NCI-H2227 (cell line): Measurements from ENCODE around the gene PIM3.
"Not testable (repeated sequence)": the region's sequence is repeated elsewhere in the genome, so short reads cannot be mapped to it uniquely, and the experiment has no call there.

Source experiments
- DNase-seq: peaks from one replicate; lab custom pipeline; 2025; ENCODE audit not compliant: unreplicated experiment; lab: John Stamatoyannopoulos, UW

PIM3 gene

DNA sequence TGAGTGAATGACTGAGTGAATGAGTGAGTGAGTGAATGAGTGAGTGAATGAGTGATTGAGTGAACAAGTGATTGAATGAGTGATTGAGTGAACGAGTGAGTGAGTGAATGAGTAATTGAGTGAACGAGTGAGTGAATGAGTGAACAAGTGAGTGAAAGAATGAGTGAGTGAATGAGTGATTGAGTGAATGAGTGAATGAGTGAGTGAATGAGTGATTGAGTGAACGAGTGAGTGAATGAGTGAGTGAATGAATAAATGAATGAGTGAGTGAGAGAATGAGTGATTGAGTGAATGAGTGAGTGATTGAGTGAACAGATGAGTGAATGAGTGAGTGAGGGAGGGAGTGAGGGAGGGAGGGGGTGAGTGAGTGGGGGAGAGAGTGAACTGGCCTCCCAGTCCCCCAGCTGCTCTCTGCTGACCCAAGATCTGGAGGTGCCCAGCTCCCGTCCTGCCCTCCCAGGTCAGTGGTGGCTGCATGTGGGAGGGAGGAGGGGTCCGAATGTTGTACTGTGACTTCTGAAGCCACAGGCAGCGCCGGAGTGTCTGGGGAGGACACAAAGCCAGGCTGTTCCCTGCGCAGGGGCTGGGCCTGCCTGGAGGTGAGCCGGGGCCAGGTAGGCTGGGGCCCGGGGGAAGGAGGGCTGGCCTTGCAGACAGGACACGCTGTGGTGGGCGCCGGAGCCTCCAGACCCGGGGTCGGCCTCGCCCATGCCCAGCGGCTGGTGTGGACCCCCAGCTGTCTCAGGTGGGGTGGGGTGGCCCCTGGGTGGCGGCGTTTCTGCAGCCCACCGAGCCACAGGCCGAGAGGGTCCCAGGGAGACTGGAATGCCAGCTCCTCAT, 17.8 kb upstream of the PIM3 start:
- DNase-seq, result no peak

DNA sequence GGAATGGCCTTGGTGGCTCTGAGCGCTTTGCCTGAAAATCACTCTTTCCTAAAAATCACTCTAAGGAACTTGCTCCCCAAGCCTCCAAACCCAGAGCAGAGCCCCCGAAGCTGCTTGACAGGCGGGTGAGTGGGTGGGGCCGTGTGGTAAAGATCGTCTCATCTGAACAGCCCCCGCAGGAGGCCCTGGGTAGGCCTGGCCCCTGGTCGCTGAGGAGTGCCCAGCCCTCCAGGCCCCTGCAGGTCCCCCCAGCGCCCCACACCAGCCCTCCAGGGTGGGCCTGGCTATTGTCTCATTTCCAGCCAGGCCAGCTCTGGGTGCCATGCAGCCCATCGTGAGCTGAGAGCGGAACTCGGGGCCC, 17.2 kb upstream of the PIM3 start:
- DNase-seq, result no peak

DNA sequence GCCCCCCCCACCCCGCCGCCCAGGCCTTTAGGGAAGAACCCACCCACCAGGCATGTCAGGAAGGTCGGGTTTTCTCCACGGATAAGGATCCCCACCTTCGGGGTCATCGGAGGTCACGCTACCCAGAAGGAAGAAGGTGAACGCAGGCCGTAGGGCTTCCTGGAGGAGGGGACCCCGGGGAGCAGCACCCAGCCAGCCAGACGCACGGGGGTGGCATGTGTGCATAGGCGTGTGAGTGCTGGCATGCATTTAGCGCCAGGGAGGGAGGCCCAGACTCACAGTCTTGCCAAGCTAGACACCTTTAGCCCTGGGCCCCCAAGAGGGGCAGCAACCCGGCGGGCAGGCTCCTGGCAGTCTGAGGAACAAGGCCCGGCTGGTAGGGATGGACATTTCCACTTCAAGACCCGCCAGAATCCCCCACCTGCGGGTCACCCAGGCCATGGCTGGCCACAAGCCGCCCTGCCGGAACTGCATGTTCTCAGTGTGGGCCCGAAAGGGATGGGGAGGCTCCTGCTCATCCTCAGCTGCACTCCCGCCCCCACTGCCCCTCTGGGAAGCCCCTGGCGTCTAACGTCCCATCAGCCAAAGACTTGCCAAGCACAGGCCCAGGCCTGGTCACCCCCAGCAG, 16.7 kb upstream of the PIM3 start:
- DNase-seq, result no peak

GRCh38 chr22:49944399-49944891, 16.1 kb upstream of the PIM3 start:
- DNase-seq, result no peak

DNA sequence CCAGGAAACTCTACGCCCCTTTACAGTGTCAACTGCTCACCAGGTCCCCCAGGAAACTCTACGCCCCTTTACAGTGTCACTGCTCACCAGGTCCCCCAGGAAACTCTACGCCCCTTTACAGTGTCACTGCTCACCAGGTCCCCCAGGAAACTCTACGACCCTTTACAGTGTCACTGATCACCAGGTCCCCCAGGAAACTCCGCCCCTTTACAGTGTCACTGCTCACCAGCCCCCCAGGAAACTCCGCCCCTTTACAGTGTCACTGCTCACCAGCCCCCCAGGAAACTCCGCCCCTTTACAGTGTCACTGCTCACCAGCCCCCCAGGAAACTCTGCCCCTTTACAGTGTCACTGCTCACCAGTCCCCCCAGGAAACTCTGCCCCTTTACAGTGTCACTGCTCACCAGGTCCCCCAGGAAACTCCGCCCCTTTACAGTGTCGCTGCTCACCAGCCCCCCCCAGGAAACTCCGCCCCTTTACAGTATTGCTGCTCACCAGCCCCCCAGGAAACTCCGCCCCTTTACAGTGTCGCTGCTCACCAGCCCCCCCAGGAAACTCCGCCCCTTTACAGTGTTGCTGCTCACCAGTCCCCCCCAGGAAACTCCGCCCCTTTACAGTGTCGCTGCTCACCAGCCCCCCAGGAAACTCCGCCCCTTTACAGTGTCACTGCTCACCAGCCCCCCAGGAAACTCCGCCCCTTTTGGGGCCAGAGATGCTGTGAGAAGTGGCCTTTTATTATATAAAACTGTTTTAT, 15.4 kb upstream of the PIM3 start:
- DNase-seq, result not testable (repeated sequence)

DNA sequence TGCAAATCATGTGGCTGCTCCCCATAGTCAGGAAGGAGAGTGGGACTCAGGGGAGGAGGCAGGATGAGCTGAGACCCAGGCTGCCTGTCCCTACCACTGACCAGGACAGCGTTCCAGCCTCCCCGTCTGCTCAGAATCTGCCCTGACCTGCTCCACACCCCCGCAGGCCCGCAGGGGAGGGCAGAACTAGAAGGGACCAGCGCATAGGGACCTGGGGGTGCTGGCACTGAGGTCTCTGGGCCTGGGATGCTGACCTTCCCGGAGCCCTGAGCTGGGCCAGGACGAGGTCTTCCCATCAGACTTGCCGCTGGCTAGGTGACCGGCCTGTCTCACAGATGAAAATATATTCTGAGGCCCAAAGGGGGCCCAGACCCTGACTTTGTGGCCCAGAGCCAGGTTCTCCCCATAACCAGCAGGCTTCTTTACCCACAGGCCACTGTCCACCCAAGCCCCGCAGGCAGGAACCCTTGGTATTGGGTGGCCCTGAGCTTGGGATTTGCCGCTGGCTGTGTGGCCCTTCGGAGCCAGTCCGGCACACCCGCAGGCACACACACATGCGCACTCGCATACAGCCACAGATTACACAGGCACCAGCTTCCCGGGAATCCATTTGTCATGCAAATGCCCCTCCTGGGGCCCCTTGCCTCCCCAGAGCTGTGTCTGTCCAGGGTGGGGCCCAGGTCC, 13.8 kb upstream of the PIM3 start:
- DNase-seq, result no peak

DNA sequence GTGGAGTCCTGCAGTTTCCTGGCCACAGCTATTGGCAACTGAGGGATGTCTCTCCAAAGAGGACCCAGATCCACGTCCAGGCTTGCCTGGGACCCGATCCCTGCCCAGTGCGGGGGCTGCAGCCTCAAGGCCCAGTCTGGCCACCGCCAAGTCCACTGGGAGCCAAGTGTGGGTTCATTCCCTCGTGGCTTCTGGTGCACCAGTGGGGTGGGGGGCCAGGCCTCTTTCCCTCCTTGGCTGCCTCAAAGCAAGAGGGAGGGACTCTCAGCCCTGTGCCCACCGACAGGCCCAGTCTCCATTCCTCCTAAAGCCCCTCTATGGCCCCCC, 13.3 kb upstream of the PIM3 start:
- no peak for DNase-seq

GRCh38 chr22:49948116-49948957, 12.2 kb upstream of the PIM3 start:
- DNase-seq, result no peak

- no peak for DNase-seq
These were observed 11.3 kb upstream of the PIM3 start for GRCh38 chr22:49948958-49949913.

- DNase-seq, result no peak
These were observed 10.7 kb upstream of the PIM3 start for GRCh38 chr22:49949914-49950292.

GRCh38 chr22:49950396-49950994, 10.1 kb upstream of the PIM3 start:
- DNase-seq, result no peak

GRCh38 chr22:49951000-49951677, 9.4 kb upstream of the PIM3 start:
- DNase-seq, result no peak

GRCh38 chr22:49951678-49951985, 8.9 kb upstream of the PIM3 start:
- DNase-seq, result no peak

DNA sequence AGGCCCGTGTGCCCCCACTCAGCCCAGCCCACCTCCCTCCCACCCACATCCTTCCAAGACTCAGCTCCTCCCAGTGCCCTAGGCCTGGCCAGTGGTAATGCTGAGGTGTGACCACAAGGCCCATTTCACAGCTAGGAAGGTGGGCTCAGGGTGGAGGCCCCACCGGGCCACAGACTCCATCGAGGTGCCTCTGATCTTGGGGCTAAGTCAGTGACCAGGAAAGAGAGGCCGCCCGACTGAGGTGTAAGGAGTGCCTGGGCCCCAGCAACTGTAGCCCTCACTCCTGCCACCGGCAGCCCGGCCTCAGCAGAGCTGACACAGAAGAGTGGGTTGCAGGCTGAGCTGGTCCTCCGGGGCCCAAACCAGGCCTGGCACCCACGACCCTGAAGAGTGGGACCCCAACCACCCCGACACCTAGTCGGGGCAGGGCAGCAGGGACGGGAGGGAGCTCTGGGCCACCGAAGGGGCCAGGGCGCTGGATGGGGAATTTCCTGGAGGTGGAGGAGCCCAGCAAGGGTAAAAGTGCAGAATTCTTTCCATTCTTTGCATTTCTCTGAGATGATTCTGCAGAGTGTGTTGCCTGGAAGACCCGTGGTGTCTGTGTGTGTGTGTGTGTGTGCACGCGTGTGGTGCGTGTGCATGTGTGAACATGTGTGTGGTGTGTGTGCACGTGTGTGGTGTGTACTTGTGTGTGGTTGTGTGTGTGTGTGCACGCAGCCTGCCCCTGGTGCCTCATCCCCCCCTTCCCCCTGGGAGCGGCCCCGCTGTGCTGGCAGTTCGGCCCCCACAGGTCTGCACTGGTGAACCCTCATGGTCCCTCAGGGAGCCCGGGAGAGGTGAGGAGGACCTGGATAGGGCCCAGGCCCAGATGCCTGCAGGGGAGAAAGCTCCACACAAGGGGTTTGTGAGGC, 8.3 kb upstream of the PIM3 start:
- DNase-seq, result no peak

- DNase-seq, result no peak
These were observed 7.4 kb upstream of the PIM3 start for GRCh38 chr22:49953027-49953679.

GRCh38 chr22:49953680-49954344, 6.8 kb upstream of the PIM3 start:
- DNase-seq, result no peak

DNA sequence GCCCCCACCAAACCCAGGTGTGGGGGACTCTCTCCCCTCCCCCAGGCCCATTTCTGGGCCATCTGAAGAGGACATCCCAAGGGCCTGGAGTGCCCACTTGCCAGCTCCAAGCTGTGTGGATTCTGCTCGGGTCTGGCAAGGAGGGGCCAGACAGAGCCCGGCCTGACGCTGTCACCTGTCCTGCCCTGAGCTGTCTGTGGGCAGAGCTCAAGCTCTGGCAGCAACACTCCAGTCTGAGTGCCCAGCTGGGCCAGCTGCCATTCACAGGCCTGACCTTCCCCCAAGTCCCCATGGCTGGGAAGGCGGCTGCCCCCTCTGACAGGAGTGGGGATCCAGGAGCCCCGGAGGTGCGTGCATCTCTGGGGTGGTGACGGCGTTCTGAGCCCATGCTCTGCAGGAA, 6.2 kb upstream of the PIM3 start:
- no peak for DNase-seq
